Urinary bladder (tissue), 4 donors: Measurements from ENCODE around the gene FAM114A2. TPM values are rescaled to one million over a fixed set of nuclear protein-coding genes. Genes with fewer than 3 reads are reported as not detected.
A peak's percentile ranks its signal among the peaks of the same experiment; 100 is the strongest.
"Not testable (repeated sequence)": the region's sequence is repeated elsewhere in the genome, so short reads cannot be mapped to it uniquely, and the experiment has no call there.

Source experiments
- DNase-seq: peaks from one replicate; pipeline ENCODE4 v3.0.0-alpha.2; 2015; ENCODE audit errors: extremely low spot score
- H3K27ac ChIP-seq: one replicate; pipeline ENCODE4 v1.5.1; 2013; ENCODE audit warnings: low read depth, mild to moderate bottlenecking, moderate library complexity
- H3K36me3 ChIP-seq: one replicate; pipeline ENCODE4 v1.6.1; 2013; ENCODE audit warnings: mild to moderate bottlenecking, moderate library complexity; ENCODE audit not compliant: insufficient read depth
- H3K4me1 ChIP-seq: one replicate; pipeline ENCODE4 v1.6.1; 2013; ENCODE audit warnings: mild to moderate bottlenecking, moderate library complexity; ENCODE audit not compliant: insufficient read depth
- H3K4me3 ChIP-seq: one replicate; pipeline ENCODE4 v1.5.1; 2013; ENCODE audit warnings: low read depth, low read length
- WGBS: extraction: QIAGEN DNeasy Blood & Tissue Kit; methylation state at CpG from one replicate; pipeline ENCODE4 v1.1.7; 2013; 5-methylcytosine and 5-hydroxymethylcytosine counted together
- polyA plus RNA-seq: library from polyadenylated mRNA; stranded (reverse); fragments of 200-250 nt; gene quantifications from one replicate; pipeline ENCODE4 v1.2.3, GENCODE V29; 2013
- total RNA-seq: library from RNA; depleted of rRNA; stranded (reverse); fragments of >200 nt; gene quantifications from one replicate; pipeline ENCODE4 v1.2.3, GENCODE V29; 2014
- donor health status: healthy with polysubstance abuse.
- donor health status: healthy.

Gene FAM114A2
- total and polyA plus RNA-seq, 2 donors: 14.8 to 65.1 TPM

GRCh38 chr5:154038261-154038706, 426 bp downstream of the FAM114A2 start:
- H3K4me1 ChIP-seq: no peaks in the 10 kb centered on the region
- DNase-seq: no peak
- peak overlapping the region; percentile 76 for H3K4me3 ChIP-seq
- under 1% methylated on average over 22 of the region's 22 CpGs for WGBS
- H3K27ac ChIP-seq: peak overlapping the region; percentile 80
- peaks cover 2% of the 10 kb centered on the region for H3K36me3 ChIP-seq

- no peaks in the 10 kb centered on the region for H3K36me3 ChIP-seq
- H3K27ac ChIP-seq: no peak overlapping the region
- WGBS: 96% methylated on average over 3 of the region's 3 CpGs
- no peak overlapping the region for H3K4me3 ChIP-seq
- no peak for DNase-seq
- H3K4me1 ChIP-seq: no peaks in the 10 kb centered on the region
These were observed 3.8 kb downstream of the FAM114A2 start for GRCh38 chr5:154034944-154035343.

DNA sequence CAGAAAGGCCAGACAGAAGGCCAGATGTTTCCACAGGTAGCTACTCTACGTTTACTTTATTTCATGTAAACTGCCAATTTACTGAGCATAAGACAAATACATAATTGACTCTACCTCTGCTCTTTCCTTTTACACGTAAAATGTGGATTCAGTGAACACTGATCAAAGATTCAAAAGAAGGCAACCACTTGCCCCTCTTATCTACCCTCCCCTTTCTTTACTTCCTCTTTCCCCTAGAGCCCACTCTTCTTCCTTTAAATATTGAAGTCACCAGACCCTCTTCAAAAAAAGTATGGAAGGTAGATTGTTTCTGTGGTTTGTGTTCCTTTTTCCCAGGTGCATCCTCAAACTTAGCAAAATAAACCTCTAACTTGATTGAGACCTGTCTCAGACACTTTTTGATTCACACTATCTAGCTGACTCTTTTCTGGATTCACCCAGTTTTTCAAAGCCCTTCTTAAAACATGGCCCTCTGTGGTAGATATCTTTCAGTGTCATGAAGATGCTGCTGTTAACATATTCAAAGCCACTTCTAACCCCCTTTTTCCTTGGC, 6.7 kb downstream of the FAM114A2 start:
- WGBS: 86% methylated on average over 2 of the region's 2 CpGs

GRCh38 chr5:154025951-154026350, 12.8 kb downstream of the FAM114A2 start:
- peaks cover 6% of the 10 kb centered on the region for H3K36me3 ChIP-seq
- H3K27ac ChIP-seq: no peak overlapping the region
- no peak for DNase-seq
- no peak overlapping the region for H3K4me3 ChIP-seq
- no peaks in the 10 kb centered on the region for H3K4me1 ChIP-seq

More for the DNA sequence above, 6.7 kb downstream of the FAM114A2 start:
- H3K4me1 ChIP-seq: no peaks in the 10 kb centered on the region
- DNase-seq: no peak
- H3K4me3 ChIP-seq: no peak overlapping the region
- H3K27ac ChIP-seq: no peak overlapping the region
- H3K36me3 ChIP-seq: peaks cover 3% of the 10 kb centered on the region

DNA sequence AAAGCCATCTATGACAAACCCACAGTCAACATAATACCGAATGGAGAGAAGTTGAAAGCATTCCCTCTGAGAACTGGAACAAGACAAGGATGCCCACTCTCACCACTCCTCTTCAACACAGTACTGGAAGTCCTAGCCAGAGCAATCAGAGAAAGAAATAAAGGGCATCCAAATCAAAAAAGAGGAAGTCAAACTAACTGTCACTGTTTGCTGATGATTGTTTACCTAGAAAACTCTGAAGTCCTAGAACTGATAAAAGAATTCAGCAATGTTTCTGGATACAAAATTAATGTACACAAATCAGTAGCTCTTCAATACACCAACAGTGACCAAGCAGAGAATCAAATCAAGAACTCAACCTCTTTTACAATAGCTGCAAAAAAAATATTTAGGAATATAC, 19.8 kb downstream of the FAM114A2 start:
- not testable (repeated sequence) for H3K27ac ChIP-seq, DNase-seq, H3K36me3 ChIP-seq, H3K4me1 ChIP-seq, H3K4me3 ChIP-seq
- 94% methylated on average over 1 of the region's 1 CpG for WGBS

DNA sequence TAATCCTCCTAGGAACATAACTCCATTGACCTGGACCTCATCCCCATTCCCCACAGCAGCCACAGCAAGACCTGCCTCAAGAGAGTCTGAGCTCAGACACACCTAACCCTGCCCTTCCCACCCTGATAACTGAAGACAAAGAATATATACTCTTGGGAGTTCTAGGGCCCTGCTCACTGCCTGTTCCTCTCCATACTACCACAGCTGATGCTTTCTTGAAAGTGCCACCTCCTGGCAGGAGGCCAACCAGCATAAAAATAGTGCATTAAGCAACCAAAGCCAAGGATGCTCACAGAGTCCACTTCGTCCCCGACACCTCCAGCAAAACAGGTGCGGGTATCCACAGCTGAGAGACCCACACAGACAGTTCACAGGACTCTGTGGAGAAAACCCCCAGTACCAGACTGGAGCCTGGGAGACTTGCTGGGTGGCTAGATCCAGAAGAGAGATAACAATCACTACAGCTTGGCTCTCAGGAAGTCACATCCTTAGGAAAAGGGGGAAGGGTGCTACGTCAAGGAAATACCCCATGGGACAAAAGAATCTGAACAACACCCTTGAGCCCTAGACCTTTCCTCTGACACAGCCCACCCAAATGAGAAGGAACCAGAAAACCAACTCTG, 23.5 kb downstream of the FAM114A2 start:
- Histone ChIP-seq H3K4me3 (no peak overlapping the region), H3K36me3 (no peaks in the 10 kb centered on the region), H3K4me1 (no peaks in the 10 kb centered on the region), H3K27ac (no peak overlapping the region)
- DNase-seq: no peak
- WGBS: 86% methylated on average over 4 of the region's 4 CpGs

GRCh38 chr5:154010660-154011059, 28.1 kb downstream of the FAM114A2 start:
- whole genome bisulfite sequencing: 38% methylated on average over 3 of the region's 3 CpGs
- H3K4me3 ChIP-seq: no peak overlapping the region
- no peak overlapping the region for H3K27ac ChIP-seq
- H3K4me1 ChIP-seq: no peaks in the 10 kb centered on the region
- DNase-seq: no peak
- no peaks in the 10 kb centered on the region for H3K36me3 ChIP-seq

DNA sequence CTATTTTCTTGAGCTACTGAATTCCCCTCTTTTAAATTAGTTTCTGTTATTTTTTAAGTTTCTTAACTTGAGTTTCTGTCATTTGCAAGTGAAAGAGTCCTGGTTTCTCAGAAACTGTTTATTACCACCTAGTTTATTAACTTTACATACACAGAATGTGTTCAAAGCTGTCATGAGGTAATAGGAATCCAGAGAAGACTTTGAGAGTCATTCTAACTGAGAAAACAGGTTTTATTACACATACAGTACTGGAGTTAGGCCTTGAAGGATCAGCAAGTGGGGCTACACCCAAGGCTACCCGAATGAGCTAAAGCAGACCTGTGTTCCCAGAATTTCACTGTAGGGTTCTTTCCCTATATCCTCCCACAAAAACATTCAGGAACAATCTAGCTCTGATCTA, 33.1 kb downstream of the FAM114A2 start:
- no peaks in the 10 kb centered on the region for H3K4me1 ChIP-seq
- whole genome bisulfite sequencing: 95% methylated on average over 1 of the region's 1 CpG
- H3K4me3 ChIP-seq: no peak overlapping the region
- no peak overlapping the region for H3K27ac ChIP-seq
- H3K36me3 ChIP-seq: no peaks in the 10 kb centered on the region
- DNase-seq: no peak

GRCh38 chr5:154002511-154003020, 36.1 kb downstream of the FAM114A2 start:
- Histone ChIP-seq H3K36me3 (no peaks in the 10 kb centered on the region), H3K4me3 (no peak overlapping the region), H3K4me1 (no peaks in the 10 kb centered on the region), H3K27ac (peak overlapping the region; percentile 10)
- 69% methylated on average over 7 of the region's 7 CpGs for WGBS
- DNase-seq: no peak

DNA sequence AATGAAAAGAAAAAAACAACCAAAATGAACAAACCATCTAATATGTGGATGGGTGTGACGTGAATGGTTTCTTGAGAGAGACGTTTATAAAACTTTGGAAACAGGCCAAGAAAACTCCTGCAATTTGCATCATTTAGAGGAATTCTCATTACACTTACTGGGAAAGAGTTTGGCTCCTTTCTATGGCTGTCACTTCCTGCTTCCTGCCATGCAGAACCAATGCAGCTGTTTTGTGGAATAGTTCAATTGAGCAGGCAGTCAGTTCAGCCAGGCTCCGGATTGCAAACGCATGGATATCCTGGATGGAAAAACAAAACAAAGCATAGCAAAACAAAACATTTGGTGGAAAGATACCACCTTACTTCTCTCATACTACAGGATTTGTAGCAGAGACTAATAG, 36.6 kb downstream of the FAM114A2 start:
- no peaks in the 10 kb centered on the region for H3K4me1 ChIP-seq
- H3K36me3 ChIP-seq: no peaks in the 10 kb centered on the region
- no peak overlapping the region for H3K4me3 ChIP-seq
- whole genome bisulfite sequencing: 46% methylated on average over 4 of the region's 4 CpGs
- no peak overlapping the region for H3K27ac ChIP-seq
- DNase-seq: peak; percentile 25

GRCh38 chr5:154000703-154001102, 38.0 kb downstream of the FAM114A2 start:
- no peak overlapping the region for H3K4me3 ChIP-seq
- H3K36me3 ChIP-seq: no peaks in the 10 kb centered on the region
- H3K4me1 ChIP-seq: no peaks in the 10 kb centered on the region
- H3K27ac ChIP-seq: no peak overlapping the region
- DNase-seq: no peak

GRCh38 chr5:153999995-154000394, 38.7 kb downstream of the FAM114A2 start:
- no peak overlapping the region for H3K4me3 ChIP-seq
- no peaks in the 10 kb centered on the region for H3K36me3 ChIP-seq
- no peaks in the 10 kb centered on the region for H3K4me1 ChIP-seq
- WGBS: 97% methylated on average over 3 of the region's 3 CpGs
- no peak for DNase-seq
- no peak overlapping the region for H3K27ac ChIP-seq

GRCh38 chr5:153998768-153999167, 39.9 kb downstream of the FAM114A2 start:
- H3K36me3 ChIP-seq: no peaks in the 10 kb centered on the region
- no peaks in the 10 kb centered on the region for H3K4me1 ChIP-seq
- H3K27ac ChIP-seq: no peak overlapping the region
- H3K4me3 ChIP-seq: no peak overlapping the region
- no peak for DNase-seq
- 96% methylated on average over 1 of the region's 1 CpG for WGBS

GRCh38 chr5:153998010-153998409, 40.7 kb downstream of the FAM114A2 start:
- H3K4me3 ChIP-seq: no peak overlapping the region
- H3K27ac ChIP-seq: no peak overlapping the region
- no peaks in the 10 kb centered on the region for H3K36me3 ChIP-seq
- H3K4me1 ChIP-seq: no peaks in the 10 kb centered on the region
- DNase-seq: no peak
- WGBS: 76% methylated on average over 1 of the region's 1 CpG
